GM21825 (cell line): ENCODE data around the gene SPATA6L.
A peak's percentile ranks its signal among the peaks of the same experiment; 100 is the strongest.
"Not testable (repeated sequence)": the region's sequence is repeated elsewhere in the genome, so short reads cannot be mapped to it uniquely, and the experiment has no call there.

Experiments
- ATAC-seq: cut with Tn5 transposase; IDR thresholded peaks from one replicate; pipeline ENCODE4 v1.9.1; 2021; ENCODE audit warnings: mild to moderate bottlenecking, moderate library complexity; ENCODE audit not compliant: unreplicated experiment

The SPATA6L gene

DNA sequence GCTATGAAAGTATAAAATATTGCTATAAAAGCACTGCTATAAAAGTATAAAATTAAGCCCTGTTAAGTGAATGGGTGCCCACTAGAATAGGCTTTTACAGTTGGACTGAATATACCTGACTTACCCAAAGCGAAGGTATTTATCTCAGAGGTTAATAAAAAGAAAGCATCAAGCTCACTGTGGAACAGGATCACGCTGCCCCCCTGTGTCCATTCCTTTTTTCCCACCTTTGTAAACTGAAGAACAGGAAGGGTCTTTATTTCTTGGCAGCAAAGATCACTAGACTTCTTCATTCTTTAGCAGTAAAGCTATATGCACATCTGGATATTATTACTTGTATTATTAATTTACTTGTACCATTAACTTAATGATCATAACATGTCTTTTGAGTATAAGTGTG, 26.3 kb downstream of the SPATA6L start:
- no peak for ATAC-seq

DNA sequence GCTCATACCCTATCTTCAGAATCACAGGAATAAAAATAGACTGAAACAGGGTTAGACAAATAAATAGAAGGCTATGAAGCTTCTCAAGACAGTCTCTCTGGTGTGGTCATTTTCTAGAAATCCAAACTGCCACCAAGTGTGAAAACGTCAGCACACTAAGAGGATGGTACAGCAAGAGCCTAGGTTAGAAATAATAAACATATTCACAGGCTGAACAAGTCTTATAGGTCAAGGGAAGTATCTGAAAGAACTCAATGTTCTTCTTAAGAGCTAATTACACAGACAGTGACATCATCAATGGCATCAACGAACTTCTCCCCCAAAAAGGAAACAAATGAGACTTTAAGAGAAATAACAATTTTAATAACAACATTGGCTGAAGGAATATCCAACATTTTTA, 26.9 kb downstream of the SPATA6L start:
- ATAC-seq, result no peak

GRCh38 chr9:4638968-4639367, 27.3 kb downstream of the SPATA6L start:
- no peak for ATAC-seq

DNA sequence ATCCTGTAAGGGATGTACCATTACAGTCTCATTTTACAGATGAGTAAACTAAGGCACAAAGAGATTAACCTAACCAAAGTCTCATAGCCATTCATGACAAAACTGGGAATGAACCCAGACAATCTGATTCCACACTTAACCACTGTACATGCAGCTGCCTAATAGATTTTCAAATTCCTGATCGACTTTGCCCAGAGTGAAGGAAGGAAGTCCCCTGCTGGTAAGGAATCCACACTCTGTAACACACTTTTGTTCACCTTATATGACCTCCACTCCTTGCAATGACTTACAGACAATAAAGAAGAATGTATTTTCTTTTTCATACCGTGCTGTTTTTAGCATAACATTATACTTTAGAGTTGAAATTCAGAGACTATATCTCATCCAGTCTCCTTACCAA, 35.4 kb downstream of the SPATA6L start:
- ATAC-seq, result no peak

GRCh38 chr9:4622016-4622415, 44.3 kb downstream of the SPATA6L start:
- no peak for ATAC-seq

DNA sequence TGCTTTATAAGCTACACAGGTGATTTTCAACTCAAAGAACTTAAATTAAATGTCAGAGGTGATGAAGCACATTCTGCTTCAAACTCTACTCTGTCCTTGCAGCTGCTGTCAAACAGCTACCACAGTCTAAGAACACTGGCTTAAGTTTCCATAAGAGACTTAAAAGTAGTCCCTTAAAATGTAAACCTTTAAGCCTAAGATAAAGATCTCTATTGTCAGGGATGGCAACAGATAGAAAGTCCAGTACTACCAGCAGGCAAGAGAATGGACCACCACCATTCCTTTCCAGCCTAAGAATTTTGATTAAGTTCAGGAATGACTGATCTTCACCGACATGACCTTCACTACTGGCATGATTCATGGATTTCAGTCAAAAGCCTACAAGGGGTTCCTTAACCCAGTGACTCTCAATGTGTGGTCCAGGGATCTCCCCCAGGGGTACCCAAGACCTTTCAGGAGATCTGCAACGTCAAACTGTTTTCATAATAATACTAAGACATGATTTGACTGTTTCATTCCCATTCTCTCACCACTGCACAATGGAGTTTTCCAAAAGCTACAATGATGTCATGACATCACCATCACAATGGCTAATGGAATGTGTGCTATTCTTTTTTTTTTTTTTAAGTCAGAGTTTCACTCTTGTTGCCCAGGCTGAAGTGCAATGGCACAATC, 45.3 kb downstream of the SPATA6L start:
- no peak for ATAC-seq

GRCh38 chr9:4620057-4620765, 46.1 kb downstream of the SPATA6L start:
- ATAC-seq, result no peak

DNA sequence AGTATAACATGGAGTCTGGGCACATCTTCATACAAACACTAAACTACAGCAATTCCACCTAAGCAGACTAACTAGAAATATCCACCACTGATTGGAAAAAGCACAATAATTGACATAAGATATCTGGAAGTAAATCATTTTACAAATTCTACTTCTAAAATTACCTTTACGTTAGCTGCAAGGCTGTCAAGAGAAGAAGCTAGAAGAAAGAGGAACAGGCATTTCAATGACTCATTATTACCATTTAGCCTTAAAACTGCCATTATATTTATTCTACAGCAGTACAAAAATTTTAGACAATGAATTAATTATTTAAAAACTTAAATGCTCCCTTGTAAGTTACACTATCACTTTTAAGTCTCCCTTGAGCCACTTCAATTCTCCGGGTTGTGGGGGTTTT, 47.6 kb downstream of the SPATA6L start:
- ATAC-seq, result no peak

DNA sequence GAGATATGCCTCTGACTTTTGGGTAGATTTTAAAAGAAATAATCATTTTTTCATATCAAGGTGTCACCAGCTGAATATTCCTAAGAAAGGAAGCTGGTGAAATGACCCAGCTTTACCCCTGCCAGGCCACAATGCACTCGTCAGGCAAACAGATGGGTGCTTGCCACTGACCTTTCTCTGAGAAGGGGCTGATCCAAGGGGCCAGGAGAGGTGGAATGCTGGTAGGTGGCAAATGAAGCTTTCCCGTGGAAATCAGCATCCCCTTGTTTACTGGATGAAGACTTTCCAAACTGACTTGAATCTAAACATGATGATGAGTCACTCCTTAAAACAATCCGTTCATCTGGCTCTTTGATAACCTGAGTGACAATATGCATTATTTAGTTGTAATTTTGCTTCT, 48.5 kb downstream of the SPATA6L start:
- ATAC-seq, result no peak

DNA sequence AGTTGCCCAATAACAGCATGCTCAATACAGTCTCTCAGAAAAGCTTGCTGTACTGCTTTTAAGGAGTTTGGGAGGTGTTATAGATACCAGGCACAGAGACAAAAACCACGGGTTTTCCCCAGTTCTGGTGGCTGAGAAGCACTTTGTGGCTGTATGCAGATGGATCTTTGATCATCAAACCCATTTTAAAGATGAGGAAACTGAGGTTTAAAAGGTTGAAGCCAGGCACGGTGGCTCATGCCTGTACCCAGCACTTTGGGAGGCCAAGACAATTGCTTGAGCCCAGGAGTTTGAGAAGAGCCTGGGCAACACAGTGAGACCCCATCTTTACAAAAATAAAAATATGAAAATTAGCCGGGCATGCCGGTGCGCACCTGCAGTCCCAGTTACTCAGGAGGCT, 50.5 kb downstream of the SPATA6L start:
- no peak for ATAC-seq

DNA sequence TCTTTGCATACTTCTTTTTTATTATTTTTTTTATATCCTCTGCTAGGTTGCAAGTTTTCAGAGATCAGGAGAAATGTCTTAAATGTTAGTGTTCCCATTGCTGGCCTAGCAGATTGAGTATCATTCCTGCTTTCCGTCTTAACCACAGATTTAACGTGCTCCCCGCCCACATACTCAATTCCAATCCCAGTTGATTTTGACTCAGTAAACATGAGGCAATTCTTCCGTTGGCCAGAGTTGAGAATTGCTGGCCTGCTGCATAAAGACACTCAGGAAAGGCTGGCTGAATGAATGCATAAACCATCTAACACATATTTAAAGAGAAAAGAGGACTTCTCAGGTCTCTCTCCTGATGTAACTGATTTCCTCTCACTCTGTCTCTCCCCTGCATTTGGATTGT, 51.0 kb downstream of the SPATA6L start:
- ATAC-seq, result no peak

- ATAC-seq, result no peak
Measured at GRCh38 chr9:4614627-4615026, 51.7 kb downstream of the SPATA6L start.

DNA sequence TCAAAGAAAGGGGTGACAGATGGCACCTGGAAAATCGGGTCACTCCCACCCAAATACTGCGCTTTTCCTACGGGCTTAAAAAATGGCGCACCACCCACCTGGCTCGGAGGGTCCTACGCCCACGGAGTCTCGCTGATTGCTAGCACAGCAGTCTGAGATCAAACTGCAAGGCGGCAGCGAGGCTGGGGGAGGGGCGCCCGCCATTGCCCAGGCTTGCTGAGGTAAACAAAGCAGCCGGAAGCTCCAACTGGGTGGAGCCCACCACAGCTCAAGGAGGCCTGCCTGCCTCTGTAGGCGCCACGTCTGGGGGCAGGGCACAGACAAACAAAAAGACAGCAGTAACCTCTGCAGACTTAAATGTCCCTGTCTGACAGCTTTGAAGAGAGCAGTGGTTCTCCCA, 60.2 kb downstream of the SPATA6L start:
- ATAC-seq, result not testable (repeated sequence)

- ATAC-seq, result peak; percentile 91
Measured at GRCh38 chr9:4604678-4605095, 61.6 kb downstream of the SPATA6L start.

GRCh38 chr9:4603830-4604229, 62.5 kb downstream of the SPATA6L start:
- ATAC-seq, result no peak

DNA sequence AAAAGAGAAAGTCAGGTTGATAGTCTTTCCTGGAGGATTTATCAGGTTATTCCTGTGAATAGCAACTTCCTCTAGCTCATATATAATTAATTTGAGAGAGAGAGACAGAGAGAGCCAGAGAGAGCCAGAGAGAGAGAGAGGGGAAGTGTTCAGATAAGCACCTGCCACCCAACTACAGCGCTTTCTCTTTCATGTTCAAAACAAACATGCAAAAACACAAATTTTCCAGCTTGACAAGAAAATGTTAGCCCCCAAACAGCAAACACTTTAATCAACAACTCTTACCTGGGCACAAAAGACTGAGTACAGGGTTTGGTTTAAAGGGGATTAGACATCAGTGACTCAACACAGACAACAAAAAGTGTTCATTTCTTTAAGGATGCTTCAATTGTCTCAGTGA, 65.9 kb downstream of the SPATA6L start:
- no peak for ATAC-seq

DNA sequence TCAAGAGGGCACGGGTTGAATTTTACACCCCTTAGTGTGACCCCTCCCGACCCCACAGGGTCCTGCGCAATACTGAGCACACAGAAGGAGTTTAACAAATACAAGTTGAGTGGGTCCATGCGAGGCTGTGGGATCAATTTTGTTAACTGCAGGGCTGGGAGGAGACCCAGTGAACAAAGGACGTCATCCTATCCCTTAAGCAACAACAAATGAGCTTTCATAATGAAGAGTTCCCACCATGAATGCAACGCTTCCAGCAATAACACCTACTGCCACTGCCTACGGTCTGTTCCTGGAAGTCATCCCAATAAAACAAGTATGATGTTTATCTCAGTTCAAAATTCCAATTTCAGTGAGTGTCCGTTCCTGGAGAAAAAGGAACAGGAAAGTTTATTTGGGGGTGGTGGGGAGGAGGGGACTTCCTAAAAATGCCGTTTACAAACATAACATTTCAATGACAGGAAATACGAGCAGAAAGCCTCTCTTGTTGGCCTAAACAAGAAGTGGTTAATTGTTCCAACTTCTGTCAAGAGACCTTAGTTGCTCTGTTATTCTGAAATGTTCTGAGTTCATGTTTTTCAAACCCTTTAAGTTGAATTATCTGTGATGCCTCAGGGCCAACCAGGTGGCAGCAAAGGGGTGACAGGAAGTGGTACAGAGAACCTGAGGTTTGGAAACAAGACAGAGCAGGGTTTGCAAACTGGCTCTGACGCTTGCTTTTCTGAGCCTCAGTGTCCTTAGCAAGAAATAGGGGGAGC, 69.9 kb downstream of the SPATA6L start:
- peak; percentile 61 for ATAC-seq

- ATAC-seq, result no peak
Measured at GRCh38 chr9:4594994-4595393, 71.3 kb downstream of the SPATA6L start.

DNA sequence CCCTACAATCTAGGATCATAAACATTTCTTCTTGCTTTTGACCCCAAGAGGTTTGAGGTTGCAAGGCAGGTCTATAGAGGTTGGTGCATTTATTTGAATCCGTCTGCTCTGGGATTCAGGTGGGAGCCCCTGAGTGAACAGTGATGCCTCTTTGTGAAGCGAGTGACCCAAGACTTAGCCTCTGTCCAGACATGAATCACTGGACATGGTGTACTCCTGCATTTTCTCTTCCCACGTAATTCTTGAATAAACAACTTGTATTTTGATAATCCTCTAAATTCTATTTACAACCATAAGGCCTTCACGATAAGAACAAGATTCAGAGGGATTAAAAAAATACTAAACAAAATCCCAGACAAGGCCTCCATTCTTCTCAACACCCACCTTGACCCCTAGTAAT, 71.7 kb downstream of the SPATA6L start:
- no peak for ATAC-seq

GRCh38 chr9:4592886-4593285, 73.4 kb downstream of the SPATA6L start:
- no peak for ATAC-seq

- no peak for ATAC-seq
Measured at GRCh38 chr9:4592295-4592694, 74.0 kb downstream of the SPATA6L start.

DNA sequence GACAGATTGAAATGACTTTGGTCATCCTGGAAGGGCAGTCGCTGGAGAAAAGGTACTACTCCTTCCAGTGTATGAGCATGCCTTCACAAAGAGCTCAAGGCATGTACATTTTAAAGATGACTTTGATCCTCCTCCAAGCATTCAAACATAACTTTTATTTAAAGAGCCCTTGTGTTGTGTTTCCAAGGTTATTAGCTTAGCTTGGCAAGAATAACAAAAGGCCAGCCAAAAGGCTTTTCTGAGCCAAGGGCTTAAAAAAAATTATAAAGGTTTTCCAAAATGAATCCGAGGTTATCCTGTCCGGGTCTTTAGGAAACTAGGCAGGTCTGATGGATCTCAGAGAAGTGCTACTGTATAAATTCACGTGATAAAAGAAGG, 75.2 kb downstream of the SPATA6L start:
- ATAC-seq, result no peak
